Fibroblast of skin of left quadriceps (primary cell): ENCODE measurements around the gene USP9Y.
A peak's percentile ranks its signal among the peaks of the same experiment; 100 is the strongest.
"Not testable (repeated sequence)": the region's sequence is repeated elsewhere in the genome, so short reads cannot be mapped to it uniquely, and the experiment has no call there.

Source experiments
- DNase-seq, 2 experiments: peaks; one replicate each; pipeline ENCODE4 v3.0.0-alpha.2; 2013; ENCODE audit warnings: low read depth in 2 of 2

Gene USP9Y

DNA sequence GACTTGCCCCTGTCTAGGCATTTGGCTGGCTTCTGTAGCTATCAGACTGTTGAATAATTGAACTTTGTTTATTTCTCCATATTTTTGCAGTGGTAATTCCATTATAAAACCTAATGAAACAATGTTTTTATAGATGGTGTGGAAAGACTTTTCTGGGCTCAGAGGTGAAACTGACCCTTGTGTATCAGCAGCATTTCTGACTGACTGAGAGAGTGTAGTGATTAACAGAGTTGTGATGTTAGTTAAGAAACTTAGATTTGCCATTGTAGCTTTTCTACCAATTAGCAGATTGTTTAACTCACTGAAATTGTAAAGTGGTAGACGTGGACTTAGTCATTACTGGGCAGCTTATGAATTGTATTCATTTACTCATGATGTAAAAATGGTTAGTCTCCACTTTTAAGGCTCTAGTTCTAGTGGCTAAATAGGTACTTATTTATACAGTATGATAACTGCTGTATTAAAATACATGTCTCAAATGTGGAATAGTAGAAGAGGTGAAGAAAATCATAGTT lies at the start of gene USP9Y:
USP9Y (plus strand) TSS at position 51 of the 515 bp plus-strand sequence. CDS start 8,217 bp downstream, outside the sequence.
- no peak for DNase-seq

GRCh38 chrY:12651621-12652036 lies 49.4 kb upstream of the USP9Y start:
- peak; percentile 74 to 78 for DNase-seq

GRCh38 chrY:12661745-12662681 lies 39.0 kb upstream of the USP9Y start:
- DNase-seq, result peak; percentile 51 to 56

- DNase-seq, result no peak
Measured at GRCh38 chrY:12662745-12663591, 38.1 kb upstream of the USP9Y start.

- not testable (repeated sequence) for DNase-seq
Measured at GRCh38 chrY:12663845-12664244, 37.2 kb upstream of the USP9Y start.

- no peak for DNase-seq
Measured at GRCh38 chrY:12678111-12678510, 22.9 kb upstream of the USP9Y start.

DNA sequence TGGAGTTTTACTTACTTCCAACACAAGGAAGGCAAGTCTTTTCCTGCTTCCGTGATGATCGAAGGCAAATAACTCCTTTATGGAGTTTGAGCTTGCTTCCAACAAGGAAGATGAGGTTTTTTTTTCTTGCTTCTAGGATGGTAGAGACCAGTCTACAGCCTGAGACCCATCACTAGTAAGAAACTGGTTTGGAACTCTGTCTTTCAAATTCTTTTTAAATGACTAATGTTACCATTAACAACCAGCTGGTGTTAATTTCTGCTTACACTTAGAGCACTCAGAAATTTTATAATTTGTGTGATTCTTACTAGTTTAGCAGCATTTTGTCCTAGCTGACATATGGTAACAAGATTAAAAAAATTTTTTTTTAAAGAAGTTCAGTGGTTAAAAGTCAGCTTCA lies 19.5 kb upstream of the USP9Y start:
- peak; percentile 44 to 50 for DNase-seq

GRCh38 chrY:12688337-12688736 lies 12.7 kb upstream of the USP9Y start:
- no peak for DNase-seq

- no peak for DNase-seq
Measured at GRCh38 chrY:12700087-12700486, 944 bp upstream of the USP9Y start.

- no peak for DNase-seq
Measured at GRCh38 chrY:12702174-12702573, 1.1 kb downstream of the USP9Y start.

DNA sequence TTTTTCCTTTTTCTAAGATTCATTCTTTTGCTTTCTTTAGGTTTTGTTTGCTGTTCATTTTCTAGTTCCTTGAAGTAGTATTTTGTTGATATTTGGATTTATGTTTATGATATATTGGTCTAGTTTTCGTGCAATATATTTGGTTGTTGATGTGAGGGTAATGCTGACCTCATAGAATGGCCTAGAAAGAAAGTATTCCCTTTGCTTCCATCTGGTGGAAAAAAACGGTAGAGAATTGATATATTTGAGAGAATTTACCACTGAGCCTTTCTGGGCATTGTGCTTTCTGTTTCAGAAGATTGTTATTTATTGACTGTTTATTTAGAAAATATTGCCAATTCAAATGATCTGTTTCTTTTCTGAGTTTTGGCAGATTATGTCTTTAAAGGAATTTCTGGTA lies 9.4 kb downstream of the USP9Y start:
- DNase-seq, result peak in 1 of 2 experiments; percentile 3

DNA sequence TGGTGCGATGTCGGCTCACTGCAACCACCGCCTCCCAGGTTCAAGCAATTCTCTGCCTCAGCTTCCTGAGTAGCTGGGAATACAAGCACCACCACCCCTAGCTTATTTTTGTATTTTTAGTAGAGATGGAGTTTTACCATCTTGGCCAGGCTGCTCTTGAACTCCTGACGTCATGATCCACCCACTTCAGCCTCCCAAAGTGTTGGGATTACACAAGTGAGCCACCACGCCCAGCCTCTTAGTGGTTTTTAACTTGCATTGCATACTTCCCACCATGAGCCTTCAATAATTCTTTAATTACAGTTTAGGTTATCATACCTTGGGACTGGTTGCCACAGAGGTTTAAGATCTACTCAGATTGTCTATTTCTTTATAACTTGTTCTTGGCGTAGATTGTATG lies 14.3 kb downstream of the USP9Y start:
- DNase-seq, result no peak

DNA sequence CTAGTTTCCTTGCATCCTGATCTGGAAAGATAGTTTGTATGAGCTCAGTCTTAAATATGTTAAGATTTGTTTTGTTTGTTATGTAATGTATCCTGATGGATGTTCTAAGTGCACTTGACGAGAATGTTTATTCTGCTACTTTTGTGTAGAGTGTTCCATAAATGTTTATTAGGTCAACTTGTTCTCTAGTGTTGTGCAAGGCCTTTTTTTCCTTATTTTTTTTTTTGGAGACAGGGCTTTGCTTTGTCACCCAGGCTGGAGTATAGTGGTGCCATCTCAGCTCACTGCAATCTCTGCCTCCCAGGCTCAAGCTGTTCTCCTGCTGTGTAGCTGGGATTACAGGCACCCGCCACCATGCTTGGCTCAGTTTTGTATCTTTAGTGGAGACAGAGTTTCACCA lies 28.7 kb downstream of the USP9Y start:
- no peak for DNase-seq

- DNase-seq, result no peak
Measured at GRCh38 chrY:12733625-12734024, 32.6 kb downstream of the USP9Y start.

- no peak for DNase-seq
Measured at GRCh38 chrY:12734051-12734450, 33.0 kb downstream of the USP9Y start.

- DNase-seq, result no peak
Measured at GRCh38 chrY:12741414-12741813, 40.4 kb downstream of the USP9Y start.

DNA sequence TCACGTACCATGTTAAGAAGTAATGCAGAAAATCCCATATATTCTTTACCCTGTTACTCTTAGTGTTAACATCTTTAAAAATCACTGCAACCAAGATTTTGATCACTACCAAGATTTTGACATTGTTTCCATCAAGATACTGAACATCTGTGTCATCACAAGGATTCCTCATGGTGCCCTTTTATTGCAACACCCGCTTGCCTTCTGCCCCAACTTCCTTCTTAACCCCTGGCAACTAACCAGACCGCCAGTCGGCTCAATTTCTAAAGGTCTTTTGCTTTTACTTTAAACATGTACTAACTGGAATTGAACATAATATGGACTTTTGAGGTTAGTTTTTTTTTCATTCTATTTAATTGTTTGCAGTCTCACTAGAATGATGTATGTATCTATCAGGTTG lies 41.7 kb downstream of the USP9Y start:
- no peak for DNase-seq

DNA sequence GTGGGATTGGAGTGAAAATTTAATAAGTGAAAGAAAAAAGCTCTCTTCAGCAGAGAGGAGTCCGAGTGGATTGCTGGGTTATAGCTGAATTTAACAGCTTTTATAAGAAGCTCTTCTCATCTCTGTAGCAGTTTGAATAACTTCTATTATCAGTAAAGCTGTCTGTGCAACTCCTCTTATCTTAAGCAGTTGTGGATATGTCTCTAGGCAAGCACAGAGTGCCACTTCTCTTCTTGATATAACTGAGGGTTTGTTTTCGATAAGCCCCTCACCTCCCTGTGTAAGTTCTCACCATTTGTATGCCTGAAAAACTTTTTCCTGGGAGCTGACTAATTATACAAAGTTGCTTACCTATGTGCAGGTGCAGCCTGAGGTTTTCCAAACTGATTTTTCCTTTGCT lies 43.1 kb downstream of the USP9Y start:
- no peak for DNase-seq

- no peak for DNase-seq
Measured at GRCh38 chrY:12749293-12749692, 48.3 kb downstream of the USP9Y start.

DNA sequence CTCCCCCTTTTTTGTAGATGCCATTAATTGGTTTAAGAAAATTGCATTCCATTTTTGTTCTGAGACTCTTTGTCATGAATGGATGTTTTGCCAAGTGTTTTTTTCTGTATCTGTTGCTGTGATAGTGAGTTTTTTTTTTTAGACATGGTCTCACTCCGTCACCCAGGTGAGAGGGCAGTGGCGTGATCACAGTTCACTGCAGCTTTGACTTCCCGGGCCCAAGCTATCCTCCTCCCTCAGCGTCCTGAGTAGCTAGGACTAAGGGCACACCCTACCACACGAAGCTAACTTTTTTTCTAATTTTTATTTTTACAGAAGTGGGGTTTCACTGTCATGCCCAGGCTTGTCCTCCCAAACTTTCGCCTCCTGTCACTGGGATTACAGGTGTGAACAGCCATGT lies 51.8 kb downstream of the USP9Y start:
- DNase-seq, result no peak

DNA sequence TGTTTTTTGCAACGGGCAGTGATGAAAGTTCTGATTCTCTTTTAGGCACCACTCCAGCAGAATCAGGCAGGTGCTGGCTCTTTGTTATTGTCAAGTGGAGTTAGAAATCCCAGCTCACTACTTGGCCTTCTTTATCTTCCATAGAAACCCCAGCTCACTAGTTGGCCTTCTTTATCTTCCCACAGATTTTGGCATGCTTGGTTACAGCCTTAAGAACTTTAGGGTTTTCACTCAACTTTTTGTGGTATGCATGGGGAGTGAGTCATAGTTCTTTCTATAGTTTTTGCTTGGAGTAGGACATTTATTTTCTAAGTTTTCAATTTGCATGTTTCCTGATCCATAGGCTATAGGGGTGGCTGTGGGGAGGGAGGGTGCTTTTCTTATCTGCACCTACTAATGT lies 55.0 kb downstream of the USP9Y start:
- peak; percentile 20 to 32 for DNase-seq

- DNase-seq, result peak; percentile 22 to 28
Measured at GRCh38 chrY:12765976-12766375, 64.9 kb downstream of the USP9Y start.
